Endothelial cell of umbilical vein (primary cell): Measurements from ENCODE around the gene SMCO3. TPM values are rescaled to one million over a fixed set of nuclear protein-coding genes. Genes with fewer than 3 reads are reported as not detected.

Experiments
- BruUV-seq: library from RNA; stranded (reverse); fragments of 400-500 nt; replicated peaks from 2 replicates; lab custom pipeline; 2021; lab: Mats Ljungman, UMichigan
- CTCF ChIA-PET: fragments of 300-600, 350-600 bp; sonication (Branson Sonifier 250); formaldehyde crosslinking; loops from one replicate; lab custom pipeline; 2021; ENCODE audit warnings: antibody characterized with exemption, inconsistent platforms; lab: Charles Lee
- POLR2A ChIA-PET: fragments of 300-600, 350-600 bp; sonication (Branson Sonifier 250); formaldehyde crosslinking; loops from one replicate; lab custom pipeline; 2021; ENCODE audit warnings: antibody characterized with exemption, inconsistent platforms; lab: Charles Lee
- DNase-seq: peaks from one replicate; pipeline ENCODE4 v3.0.0-alpha.2; 2011; ENCODE audit warnings: low read depth, low spot score
- FAIRE-seq: peaks from 2 replicates; lab custom pipeline; 2011; peaks lifted over from hg19 to GRCh38; lab: Jason Lieb, UNC
- H2AFZ ChIP-seq: 2 replicates; pipeline ENCODE4 v1.6.0; 2012; ENCODE audit warnings: low read depth, low read length, control low read depth, inconsistent platforms
- H3K27ac ChIP-seq: 2 replicates; pipeline ENCODE4 v1.5.1; 2011; ENCODE audit warnings: low read depth, mild to moderate bottlenecking, control low read depth, low read length, moderate library complexity; ENCODE audit not compliant: insufficient read depth
- H3K27me3 ChIP-seq, 2 experiments: 2 replicates each; pipeline versions ENCODE4 v1.6.0 to v1.6.1; 2011; ENCODE audit warnings: low read length in 2 of 2, mixed read lengths in 1 of 2; ENCODE audit not compliant: control insufficient read depth in 2 of 2, insufficient read depth in 2 of 2
- H3K36me3 ChIP-seq, 2 experiments: 2 replicates in 1 of 2; 3 replicates in 1 of 2; pipeline ENCODE4 v1.5.1; 2011; ENCODE audit warnings: low read length in 2 of 2, mild to moderate bottlenecking in 1 of 2, moderate library complexity in 1 of 2; ENCODE audit not compliant: control insufficient read depth in 2 of 2, insufficient read depth in 2 of 2; ENCODE audit errors: extremely low read depth in 1 of 2
- H3K4me1 ChIP-seq: 3 replicates; pipeline ENCODE4 v1.5.1; 2011; ENCODE audit warnings: mild to moderate bottlenecking, low read length; ENCODE audit not compliant: control insufficient read depth, insufficient read depth; ENCODE audit errors: extremely low read depth
- H3K4me2 ChIP-seq: 2 replicates; pipeline ENCODE4 v1.6.1; 2011; ENCODE audit warnings: low read length, control low read depth, mixed read lengths; ENCODE audit not compliant: insufficient read depth
- H3K4me3 ChIP-seq, 3 experiments: fragments of 200-600 bp in 1 of 3; sonication (generic), shearing (Covaris generic) in 1 of 3; replicated peaks in 1 of 3; 2 replicates each; pipeline ENCODE4 v1.5.1; 2011 to 2016; ENCODE audit warnings: control low read depth in 3 of 3, low read length in 3 of 3, mild to moderate bottlenecking in 2 of 3, inconsistent platforms in 1 of 3, low read depth in 1 of 3, moderate library complexity in 1 of 3; ENCODE audit not compliant: insufficient read depth in 1 of 3
- H3K79me2 ChIP-seq: 2 replicates; pipeline ENCODE4 v1.6.0; 2012; ENCODE audit warnings: low read length, inconsistent platforms; ENCODE audit not compliant: control insufficient read depth, insufficient read depth
- H3K9ac ChIP-seq: replicated peaks from 2 replicates; pipeline ENCODE3; 2011; ENCODE audit warnings: low read length, control low read depth; ENCODE audit not compliant: insufficient read depth; ENCODE audit errors: extremely low read depth
- H3K9me1 ChIP-seq: replicated peaks from 3 replicates; pipeline ENCODE4 v1.6.0; 2011; ENCODE audit warnings: mild to moderate bottlenecking, low read length; ENCODE audit not compliant: control insufficient read depth, insufficient read depth; ENCODE audit errors: extremely low read depth
- H3K9me3 ChIP-seq: replicated peaks from 2 replicates; pipeline ENCODE4 v1.5.1; 2012; ENCODE audit warnings: low read length, inconsistent platforms; ENCODE audit not compliant: control insufficient read depth, insufficient read depth
- H4K20me1 ChIP-seq: replicated peaks from 2 replicates; pipeline ENCODE3; 2011; ENCODE audit warnings: mild to moderate bottlenecking, low read length; ENCODE audit not compliant: control insufficient read depth, insufficient read depth; ENCODE audit errors: extremely low read depth
- CTCF ChIP-seq, 2 donors: IDR thresholded peaks; 1 replicate in 1 of 2; 2 replicates in 1 of 2; pipeline ENCODE4 v1.5.1; 2011; ENCODE audit warnings: low read length in 2 of 2, mild to moderate bottlenecking in 2 of 2, moderate library complexity in 2 of 2, control low read depth in 1 of 2, inconsistent platforms in 1 of 2, low read depth in 1 of 2; ENCODE audit not compliant: insufficient read depth in 1 of 2; ENCODE audit errors: extremely low read depth in 1 of 2
- EZH2 ChIP-seq: IDR thresholded peaks from 2 replicates; pipeline ENCODE4 v1.6.1; 2012; ENCODE audit warnings: borderline replicate concordance, low read depth, mild to moderate bottlenecking, moderate library complexity, low read length, inconsistent platforms; ENCODE audit not compliant: severe bottlenecking
- FOS ChIP-seq: IDR thresholded peaks from 2 replicates; pipeline ENCODE4 v1.6.1; 2011; ENCODE audit warnings: mild to moderate bottlenecking, low read length, moderate library complexity, borderline replicate concordance; ENCODE audit not compliant: insufficient read depth
- GATA2 ChIP-seq: IDR thresholded peaks from 2 replicates; pipeline ENCODE4 v1.7.0; 2011; ENCODE audit warnings: low read depth, mild to moderate bottlenecking, moderate library complexity, mixed read lengths, low read length; ENCODE audit not compliant: insufficient read length, insufficient read depth
- JUN ChIP-seq: IDR thresholded peaks from 2 replicates; pipeline ENCODE4 v1.6.1; 2011; ENCODE audit warnings: borderline replicate concordance, low read depth; ENCODE audit not compliant: insufficient read length, insufficient read depth
- MAX ChIP-seq: IDR thresholded peaks from 2 replicates; pipeline ENCODE4 v1.6.1; 2011; ENCODE audit not compliant: insufficient read depth, insufficient read length
- MYC ChIP-seq: IDR thresholded peaks from one replicate; pipeline ENCODE4 v1.6.1; 2011; ENCODE audit warnings: mild to moderate bottlenecking, low read depth, low read length
- POLR2A ChIP-seq: IDR thresholded peaks from 2 replicates; pipeline ENCODE4 v1.6.1; 2012; ENCODE audit warnings: low read depth, mild to moderate bottlenecking, control low read depth, low read length
- POLR2AphosphoS5 ChIP-seq: IDR thresholded peaks from 2 replicates; pipeline ENCODE4 v1.6.1; 2012; ENCODE audit warnings: low read depth, mild to moderate bottlenecking, control low read depth, low read length, moderate library complexity; ENCODE audit not compliant: insufficient read depth
- dilution Hi-C: fragments of 300-500 bp; cut with MboI; formaldehyde crosslinking; loops from one replicate; pipeline ENCODE4 v1.15.0; 2019; ENCODE audit warnings: low sequenced_read_pairs; ENCODE audit not compliant: extremely low pct_ligation_motif_present
- intact Hi-C: fragments of 100-400 bp; cut with micrococcal nuclease; formaldehyde crosslinking; loops from one replicate; pipeline ENCODE4 v1.10.0; 2022
- polyA plus RNA-seq, 4 experiments: library from polyadenylated mRNA; depleted of rRNA in 3 of 4; stranded (reverse) in 3 of 4; unstranded in 1 of 4; fragments of >200 nt; gene quantifications; 2 replicates each; pipeline versions ENCODE4 v1.2.1 to v1.2.3, GENCODE V29; 2011 to 2012; ENCODE audit warnings: missing spikeins in 1 of 4
- total RNA-seq: library from RNA; stranded (reverse); gene quantifications from 2 replicates; pipeline ENCODE4 v1.2.3, GENCODE V29; 2021

Gene SMCO3
- total and polyA plus RNA-seq, 2 donors (not counting 3 experiments of a cell fraction or from before 2014, with no cell fraction given), result 0.33 to 0.35 TPM

GRCh38 chr12:14782756-14783155, 31.2 kb downstream of the SMCO3 start:
- FAIRE-seq, result no peak

More at GRCh38 chr12:14782756-14783155, 31.2 kb downstream of the SMCO3 start:
- Histone ChIP-seq H3K9me3 (no peaks in the 10 kb centered on the region), H3K36me3 (peaks cover 5 to 15% of the 10 kb centered on the region in 2 experiments), H2AFZ (no peak overlapping the region), H3K79me2 (no peaks in the 10 kb centered on the region), H3K9ac (no peak overlapping the region), H3K27ac (no peak overlapping the region), H3K27me3 (no peaks in the 10 kb centered on the region), H3K4me2 (no peak overlapping the region), H3K4me1 (no peaks in the 10 kb centered on the region), H4K20me1 (no peaks in the 10 kb centered on the region), H3K4me3 (no peak overlapping the region), H3K9me1 (no peaks in the 10 kb centered on the region)
- DNase-seq, result no peak
- intact Hi-C loops, result no loop called here
- dilution Hi-C loops, result no loop called here
- ChIA-PET CTCF (interaction anchor here (1.1 to 1.5 kb wide), 3 partner anchors 10 to 15 kb away, joined by 3 to 5 read pairs (median 3); no protein-coding TSS in a partner anchor), POLR2A (interaction anchor here (1.0 to 1.4 kb wide), 2 partner anchors 12 kb away, joined by 3 to 4 read pairs; a partner anchor contains a TSS)
- BruUV-seq, result no TSS peak
- TF ChIP-seq CTCF (IDR thresholded peaks at IDR 0.05; ENCODE audit: extremely low read depth in 1 of 2, insufficient read depth in 1 of 2, low read depth in 1 of 2, low read length in 2 of 2) (no peak), POLR2AphosphoS5 (no peak), MYC (no peak), FOS (no peak), EZH2 (no peak), POLR2A (no peak), JUN (no peak), GATA2 (no peak), MAX (no peak)
